Right ventricle myocardium inferior (tissue), 1 donor: ENCODE measurements around the gene RMDN2. TPM values are rescaled to one million over a fixed set of nuclear protein-coding genes. Genes with fewer than 3 reads are reported as not detected.

Experiments used
- ATAC-seq: fragments of 200-7000 bp; cut with Tn5 transposase; one replicate; pipeline ENCODE4 v1.9.1; 2020; ENCODE audit warnings: mild to moderate bottlenecking, moderate library complexity
- DNase-seq: peaks from one replicate; pipeline ENCODE4 v3.0.0; 2021; ENCODE audit errors: missing footprints
- intact Hi-C: fragments of 100-400 bp; cut with DNase I; formaldehyde crosslinking; loops from one replicate; pipeline ENCODE4 v1.11.0; 2022
- total RNA-seq: library from RNA; stranded (reverse); fragmentation: NEBNext Ultra II Directional; extraction: Animal tissue kit (Norgen Biotek cat#: 25700); gene quantifications from one replicate; pipeline ENCODE4 v1.2.1, GENCODE V29; 2021
- donor health status: DM: no; HTN: yes; CAD: no; lungs with severe emphysema.

RMDN2 gene
- total RNA-seq, 1 donor from 2014 or later = 5.8 TPM

GRCh38 chr2:38064801-38065501 is 139.9 kb downstream of the RMDN2 start:
- intact Hi-C loops = no loop called here
- peak; percentile 34 for ATAC-seq
- no peak for DNase-seq

DNA sequence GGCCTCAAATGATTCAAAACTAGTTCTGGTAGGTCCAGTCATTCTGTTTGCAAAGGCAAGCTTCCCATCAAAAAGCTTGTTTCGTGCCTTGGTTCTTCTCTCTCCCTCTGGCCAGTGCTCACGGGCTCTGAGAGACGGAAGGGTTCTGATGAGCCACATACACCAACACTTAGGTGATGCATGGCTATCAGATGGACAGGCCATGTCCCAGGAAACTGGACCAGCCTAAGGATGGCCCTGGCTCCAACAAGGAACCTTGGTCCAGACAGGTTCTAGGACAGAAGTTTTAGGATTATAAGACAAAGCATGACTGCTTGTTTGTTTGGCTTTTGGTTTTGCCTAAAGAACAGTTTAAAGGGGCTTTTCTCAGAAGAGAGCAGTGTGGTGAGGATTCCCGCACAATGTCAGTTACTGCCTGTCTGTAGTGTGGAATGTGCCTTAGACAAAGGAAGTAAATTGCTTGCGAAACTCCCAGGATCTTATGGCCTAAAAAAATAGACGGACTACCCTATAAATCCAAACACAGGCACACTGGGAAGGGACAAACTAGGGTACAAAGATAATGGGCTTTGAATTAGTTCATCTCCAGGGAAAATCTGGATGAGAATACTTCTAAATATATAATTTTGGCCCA is 140.5 kb downstream of the RMDN2 start:
- no peak for DNase-seq
- intact Hi-C loops = no loop called here
- no peak for ATAC-seq

GRCh38 chr2:38066421-38067115 is 141.5 kb downstream of the RMDN2 start:
- intact Hi-C loops = no loop called here
- ATAC-seq (peak; percentile 37), DNase-seq (no peak)

Other genes starting within 250 kb of the RMDN2 start
- 19.6 TPM for gene CYP1B1, start 150.9 kb downstream of the RMDN2 start, total RNA-seq